GM12872 (cell line): ENCODE measurements around the gene ACTL6A.

Experiments
- TF ChIP-seq, protein P1 (sequence below): IDR thresholded peaks from 3 replicates; pipeline ENCODE4 v1.5.1; 2011; ENCODE audit warnings: low read depth, mild to moderate bottlenecking, low read length, moderate library complexity; ENCODE audit not compliant: insufficient read depth

The ACTL6A gene

GRCh38 chr3:179536256-179536655 is 26.5 kb upstream of the ACTL6A start:
- TF ChIP-seq, protein P1, sequence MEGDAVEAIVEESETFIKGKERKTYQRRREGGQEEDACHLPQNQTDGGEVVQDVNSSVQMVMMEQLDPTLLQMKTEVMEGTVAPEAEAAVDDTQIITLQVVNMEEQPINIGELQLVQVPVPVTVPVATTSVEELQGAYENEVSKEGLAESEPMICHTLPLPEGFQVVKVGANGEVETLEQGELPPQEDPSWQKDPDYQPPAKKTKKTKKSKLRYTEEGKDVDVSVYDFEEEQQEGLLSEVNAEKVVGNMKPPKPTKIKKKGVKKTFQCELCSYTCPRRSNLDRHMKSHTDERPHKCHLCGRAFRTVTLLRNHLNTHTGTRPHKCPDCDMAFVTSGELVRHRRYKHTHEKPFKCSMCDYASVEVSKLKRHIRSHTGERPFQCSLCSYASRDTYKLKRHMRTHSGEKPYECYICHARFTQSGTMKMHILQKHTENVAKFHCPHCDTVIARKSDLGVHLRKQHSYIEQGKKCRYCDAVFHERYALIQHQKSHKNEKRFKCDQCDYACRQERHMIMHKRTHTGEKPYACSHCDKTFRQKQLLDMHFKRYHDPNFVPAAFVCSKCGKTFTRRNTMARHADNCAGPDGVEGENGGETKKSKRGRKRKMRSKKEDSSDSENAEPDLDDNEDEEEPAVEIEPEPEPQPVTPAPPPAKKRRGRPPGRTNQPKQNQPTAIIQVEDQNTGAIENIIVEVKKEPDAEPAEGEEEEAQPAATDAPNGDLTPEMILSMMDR: no peak

DNA sequence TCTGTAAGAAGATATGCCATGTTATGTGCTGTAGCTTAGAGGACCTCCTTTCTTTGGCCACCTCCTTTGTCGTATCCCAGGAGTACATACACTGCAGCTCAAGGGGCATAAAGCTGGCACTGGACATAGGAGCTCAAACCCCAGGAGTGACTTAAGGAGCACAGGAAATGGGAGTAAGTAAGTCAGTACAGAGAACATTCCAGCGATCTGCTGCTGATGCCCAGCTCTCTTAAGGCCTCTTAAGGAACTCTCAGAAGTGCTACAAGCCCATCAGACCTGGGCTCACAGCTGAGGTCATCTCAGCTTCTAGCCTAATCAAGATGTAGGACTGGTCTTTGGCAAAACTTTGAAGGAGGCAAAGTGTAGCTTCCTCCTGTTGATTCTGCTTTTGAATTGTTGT is 21.6 kb upstream of the ACTL6A start:
- TF ChIP-seq, protein P1: no peak

DNA sequence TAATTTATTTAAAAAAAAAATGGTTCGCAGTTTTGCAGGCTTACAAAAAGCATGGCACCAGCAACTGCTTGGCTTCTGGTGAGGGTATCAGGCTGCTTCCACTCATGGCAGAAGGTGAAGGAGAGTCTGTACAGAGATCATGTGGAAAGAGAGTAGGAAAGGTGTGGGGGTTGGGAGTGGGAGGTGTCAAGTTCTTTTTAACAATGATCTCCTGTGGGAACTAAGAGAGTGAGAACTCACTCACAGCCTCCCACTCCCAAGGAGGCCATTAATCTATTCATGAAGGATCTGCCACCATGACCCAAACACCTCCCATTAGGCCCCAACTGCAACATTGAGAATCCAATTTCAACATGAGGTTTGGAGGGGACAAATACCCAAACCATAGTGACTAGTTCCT is 21.1 kb upstream of the ACTL6A start:
- TF ChIP-seq, protein P1: no peak

DNA sequence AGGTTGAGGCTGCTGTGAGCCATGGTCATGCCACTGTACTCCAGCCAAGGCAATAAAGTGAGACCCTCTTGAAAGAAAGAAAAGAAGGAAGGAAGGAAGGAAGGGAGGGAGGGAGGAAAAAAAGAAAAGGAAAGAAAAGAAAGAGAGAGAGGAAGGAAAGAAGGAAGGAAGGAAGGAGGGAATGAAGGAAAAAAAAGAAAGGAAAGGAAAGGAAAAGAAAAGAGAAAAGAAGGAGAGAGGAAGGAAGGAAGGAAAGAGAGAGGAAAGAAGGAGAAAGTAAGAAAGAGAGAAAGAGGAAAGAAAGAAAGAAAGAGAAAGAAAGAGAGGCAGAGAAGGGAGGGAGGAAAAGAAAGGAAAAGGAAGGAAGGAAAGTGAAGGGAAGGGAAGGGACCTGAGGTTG is 20.4 kb upstream of the ACTL6A start:
- TF ChIP-seq, protein P1: no peak

- TF ChIP-seq, protein P1: no peak
Measured at GRCh38 chr3:179544981-179545645, 17.6 kb upstream of the ACTL6A start.

DNA sequence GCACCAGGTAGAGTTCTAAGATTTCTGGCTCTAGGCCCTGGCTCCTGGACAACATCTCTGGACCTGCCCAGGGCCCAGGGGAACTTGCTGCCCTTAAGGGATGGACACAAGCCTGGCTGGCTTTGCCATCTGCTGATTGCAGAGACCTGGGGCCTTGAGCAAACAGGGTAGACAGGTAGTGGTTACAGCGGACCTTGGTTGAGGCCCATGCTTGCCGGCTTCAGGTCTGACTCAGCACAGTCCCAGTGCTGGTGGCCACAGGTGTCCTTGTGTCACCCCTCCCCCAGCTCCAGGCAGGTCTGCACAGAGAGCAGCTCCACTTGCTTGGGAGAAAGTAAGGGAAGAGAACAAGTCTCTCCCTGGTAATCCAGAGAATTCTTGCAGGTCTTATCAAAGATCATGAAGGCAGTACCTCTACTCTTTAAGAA is 15.9 kb upstream of the ACTL6A start:
- TF ChIP-seq, protein P1: no peak

- TF ChIP-seq, protein P1: no peak
Measured at GRCh38 chr3:179551349-179552105, 11.2 kb upstream of the ACTL6A start.
